ENCODE measurements around the gene NTSR1.

- TF ChIP-seq CTCF (IDR thresholded peaks at IDR 0.05) (no peak), ZFX (IDR thresholded peaks at IDR 0.05; ENCODE audit: borderline replicate concordance) (no peak)
Measured at GRCh38 chr20:62795023-62795761, 86.6 kb downstream of the NTSR1 start.
